CD4-positive, alpha-beta T cell treated with Interleukin-12 subunit alpha and Interleukin-12 subunit beta, for 1 hour (primary cell): ENCODE data around the gene CARD16.
"Not testable (repeated sequence)": the region's sequence is repeated elsewhere in the genome, so short reads cannot be mapped to it uniquely, and the experiment has no call there.

Experiments used
- DNase-seq: peaks from one replicate; pipeline ENCODE4 v3.0.0-alpha.2; 2020

CARD16 gene

GRCh38 chr11:105044557-105045524 is at the start of gene CARD16:
Gene CARD16 (minus strand): TSS chr11:105045335. CDS start chr11:105045297, 38 bp downstream.
- DNase-seq = peak; percentile 62

GRCh38 chr11:105092256-105093239 is 47.4 kb upstream of the CARD16 start:
- no peak for DNase-seq

- DNase-seq = no peak
These were observed 36.4 kb upstream of the CARD16 start for GRCh38 chr11:105081412-105082150.

GRCh38 chr11:105080171-105080906 is 35.2 kb upstream of the CARD16 start:
- DNase-seq = not testable (repeated sequence)

GRCh38 chr11:105078283-105078682 is 33.1 kb upstream of the CARD16 start:
- no peak for DNase-seq

- DNase-seq = not testable (repeated sequence)
These were observed 32.1 kb upstream of the CARD16 start for GRCh38 chr11:105077141-105077790.

- no peak for DNase-seq
These were observed 29.0 kb upstream of the CARD16 start for GRCh38 chr11:105074166-105074530.

- no peak for DNase-seq
These were observed 28.5 kb upstream of the CARD16 start for GRCh38 chr11:105073456-105074165.

- DNase-seq = not testable (repeated sequence)
These were observed 26.9 kb upstream of the CARD16 start for GRCh38 chr11:105072080-105072479.

GRCh38 chr11:105071089-105071732 is 26.1 kb upstream of the CARD16 start:
- peak; percentile 71 for DNase-seq

- peak; percentile 28 for DNase-seq
These were observed 25.2 kb upstream of the CARD16 start for GRCh38 chr11:105070306-105070705.

GRCh38 chr11:105069749-105070148 is 24.6 kb upstream of the CARD16 start:
- not testable (repeated sequence) for DNase-seq

GRCh38 chr11:105063245-105063941 is 18.3 kb upstream of the CARD16 start:
- DNase-seq = not testable (repeated sequence)

GRCh38 chr11:105057432-105057831 is 12.3 kb upstream of the CARD16 start:
- DNase-seq = no peak

- no peak for DNase-seq
These were observed 11.3 kb upstream of the CARD16 start for GRCh38 chr11:105056446-105056845.

- DNase-seq = no peak
These were observed 9.8 kb upstream of the CARD16 start for GRCh38 chr11:105054723-105055493.

- DNase-seq = no peak
These were observed 7.4 kb upstream of the CARD16 start for GRCh38 chr11:105052487-105052886.

- no peak for DNase-seq
These were observed 6.4 kb upstream of the CARD16 start for GRCh38 chr11:105051559-105051958.

GRCh38 chr11:105049481-105049880 is 4.3 kb upstream of the CARD16 start:
- no peak for DNase-seq
